DND-41 (cell line): ENCODE data around the gene NCMAP.

ENCODE experiments used
- ATAC-seq: fragments of 200-7000 bp; cut with Tn5 transposase; 3 replicates; pipeline ENCODE4 v1.9.1; 2021; ENCODE audit warnings: low read depth; ENCODE audit not compliant: insufficient read depth
- DNase-seq: peaks from one replicate; pipeline ENCODE4 v3.0.0-alpha.2; 2020
- H2AFZ ChIP-seq: 2 replicates; pipeline ENCODE4 v1.6.0; 2012; ENCODE audit warnings: low read depth, low read length
- H3K27ac ChIP-seq: 2 replicates; pipeline ENCODE4 v1.5.1; 2012; ENCODE audit warnings: low read length, inconsistent platforms
- H3K27me3 ChIP-seq: fragments of 200-600 bp; sonication (generic); 2 replicates; pipeline ENCODE4 v1.6.0; 2012; ENCODE audit warnings: low read length, mild to moderate bottlenecking, inconsistent platforms; ENCODE audit not compliant: insufficient read depth, poor library complexity
- H3K36me3 ChIP-seq: 2 replicates; pipeline ENCODE4 v1.5.1; 2012; ENCODE audit warnings: low read length, inconsistent platforms; ENCODE audit not compliant: insufficient read depth
- H3K4me1 ChIP-seq: 2 replicates; pipeline ENCODE4 v1.5.1; 2012; ENCODE audit warnings: mild to moderate bottlenecking, low read length; ENCODE audit not compliant: insufficient read depth
- H3K4me2 ChIP-seq: 2 replicates; pipeline ENCODE4 v1.6.0; 2012; ENCODE audit warnings: mild to moderate bottlenecking, moderate library complexity, low read length, inconsistent platforms; ENCODE audit not compliant: insufficient read depth
- H3K4me3 ChIP-seq, 2 experiments: fragments of 200-600 bp in 1 of 2; shearing (Covaris generic) in 1 of 2; 2 replicates each; pipeline ENCODE4 v1.5.1; 2012 to 2016; ENCODE audit warnings: inconsistent platforms in 2 of 2, low read length in 2 of 2, mild to moderate bottlenecking in 2 of 2, low read depth in 1 of 2, moderate library complexity in 1 of 2
- H3K79me2 ChIP-seq: 2 replicates; pipeline ENCODE4 v1.6.0; 2012; ENCODE audit warnings: low read length, inconsistent platforms; ENCODE audit not compliant: insufficient read depth
- H3K9ac ChIP-seq: 2 replicates; pipeline ENCODE4 v1.6.0; 2012; ENCODE audit warnings: low read depth, mild to moderate bottlenecking, inconsistent platforms, low read length, moderate library complexity
- H3K9me3 ChIP-seq: 2 replicates; pipeline ENCODE4 v1.5.1; 2012; ENCODE audit warnings: low read length, moderate library complexity, mild to moderate bottlenecking, inconsistent platforms; ENCODE audit not compliant: insufficient read depth, severe bottlenecking
- H4K20me1 ChIP-seq: 2 replicates; pipeline ENCODE4 v1.6.0; 2012; ENCODE audit warnings: low read length; ENCODE audit not compliant: insufficient read depth
- CTCF ChIP-seq: IDR thresholded peaks from 2 replicates; pipeline ENCODE4 v1.5.1; 2012; ENCODE audit warnings: borderline replicate concordance, low read length, moderate library complexity, mild to moderate bottlenecking; ENCODE audit not compliant: poor library complexity, severe bottlenecking; ENCODE audit errors: extremely low read depth
- EZH2 ChIP-seq: IDR thresholded peaks from 3 replicates; pipeline ENCODE4 v1.6.1; 2012; ENCODE audit warnings: borderline replicate concordance, low read depth, mild to moderate bottlenecking, moderate library complexity, low read length, inconsistent platforms; ENCODE audit not compliant: severe bottlenecking

NCMAP gene

DNA sequence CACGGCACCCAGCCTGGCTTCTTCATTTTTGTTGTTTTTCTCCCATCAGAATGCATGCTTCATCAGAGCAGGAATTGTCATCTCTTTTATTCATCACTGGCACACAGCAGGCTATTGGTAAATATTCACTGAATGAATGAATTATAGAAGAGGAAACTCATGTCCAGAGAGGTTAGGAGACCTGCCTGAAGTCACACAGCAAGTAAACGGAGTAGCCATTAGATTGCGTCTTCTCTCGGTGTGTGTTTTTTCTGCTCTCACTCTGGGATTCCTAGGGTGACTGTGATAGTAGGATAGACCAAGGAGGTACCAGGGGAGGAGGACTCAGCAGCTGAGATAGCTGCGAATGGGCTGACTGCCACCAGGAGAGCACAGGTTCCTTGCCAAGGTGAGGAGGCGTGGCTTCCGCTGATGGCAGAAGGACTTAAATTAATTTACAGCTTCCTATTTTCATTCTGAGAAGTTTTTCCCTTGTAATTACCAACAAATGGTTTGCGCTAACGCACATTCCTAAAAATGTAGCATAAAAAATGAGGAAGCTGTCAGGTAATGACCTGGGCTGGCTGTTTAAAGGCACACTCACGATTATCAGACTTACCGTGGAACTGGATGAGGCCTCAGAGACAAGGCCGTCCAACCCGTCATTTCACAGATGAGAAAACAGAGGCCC is 4.5 kb upstream of the NCMAP start:
- Histone ChIP-seq H3K9ac (no peak overlapping the region), H4K20me1 (no peaks in the 10 kb centered on the region), H3K79me2 (no peaks in the 10 kb centered on the region), H3K27me3 (peaks cover 33% of the 10 kb centered on the region), H3K4me3 (no peak overlapping the region), H3K4me2 (no peak overlapping the region), H2AFZ (no peak overlapping the region), H3K4me1 (no peaks in the 10 kb centered on the region), H3K27ac (no peak overlapping the region), H3K9me3 (no peaks in the 10 kb centered on the region), H3K36me3 (no peaks in the 10 kb centered on the region)
- no peak for DNase-seq
- TF ChIP-seq EZH2 (no peak), CTCF (no peak)
- no peak for ATAC-seq

- ATAC-seq, result no peak
- H3K4me1 ChIP-seq, result no peaks in the 10 kb centered on the region
- no peak overlapping the region for H3K9ac ChIP-seq
- H3K27me3 ChIP-seq, result peaks cover 33% of the 10 kb centered on the region
- no peak for DNase-seq
- no peaks in the 10 kb centered on the region for H3K36me3 ChIP-seq
- no peak overlapping the region for H2AFZ ChIP-seq
- TF ChIP-seq CTCF (no peak), EZH2 (no peak)
- no peak overlapping the region for H3K27ac ChIP-seq
- no peaks in the 10 kb centered on the region for H3K9me3 ChIP-seq
- H3K79me2 ChIP-seq, result no peaks in the 10 kb centered on the region
- no peak overlapping the region for H3K4me3 ChIP-seq
- H4K20me1 ChIP-seq, result no peaks in the 10 kb centered on the region
- no peak overlapping the region for H3K4me2 ChIP-seq
These were observed 3.8 kb upstream of the NCMAP start for GRCh38 chr1:24551960-24552571.

- no peaks in the 10 kb centered on the region for H3K36me3 ChIP-seq
- TF ChIP-seq EZH2 (no peak), CTCF (no peak)
- ATAC-seq, result no peak
These were observed 2.0 kb upstream of the NCMAP start for GRCh38 chr1:24553931-24554330.

More at GRCh38 chr1:24553931-24554330, 2.0 kb upstream of the NCMAP start:
- Histone ChIP-seq H2AFZ (no peak overlapping the region), H3K9ac (no peak overlapping the region), H3K27me3 (peaks cover 24% of the 10 kb centered on the region), H3K9me3 (no peaks in the 10 kb centered on the region), H3K4me2 (no peak overlapping the region), H3K4me1 (no peaks in the 10 kb centered on the region), H3K4me3 (no peak overlapping the region), H3K79me2 (no peaks in the 10 kb centered on the region), H3K27ac (no peak overlapping the region), H4K20me1 (no peaks in the 10 kb centered on the region)
- no peak for DNase-seq
